K562 (cell line): ENCODE measurements around the gene ARMC8. TPM values are rescaled to one million over a fixed set of nuclear protein-coding genes. Genes with fewer than 3 reads are reported as not detected.

Experiments used
- BHLHE40 ChIP-seq: IDR thresholded peaks from 2 replicates; pipeline ENCODE4 v1.6.1; 2011; ENCODE audit warnings: low read length, improper control_type of control experiment
- CCAR2 ChIP-seq: fragments of 200-400 bp; formaldehyde crosslinking; IDR thresholded peaks from 2 replicates; pipeline ENCODE4 v1.6.1; 2017; ENCODE audit warnings: mild to moderate bottlenecking, low read depth, low read length
- DNMT1 ChIP-seq: fragments of 450-650 bp; IDR thresholded peaks from 2 replicates; pipeline ENCODE4 v1.6.1; 2016; ENCODE audit warnings: antibody characterized with exemption, mild to moderate bottlenecking
- GTF2E2 ChIP-seq: fragments of 200-800 bp; sonication (Bioruptor generic); IDR thresholded peaks from 2 replicates; pipeline ENCODE4 v1.6.1; 2016; ENCODE audit warnings: missing genetic modification characterization, missing compliant biosample characterization
- HNRNPL ChIP-seq: fragments of 200-400 bp; formaldehyde crosslinking; IDR thresholded peaks from 2 replicates; pipeline ENCODE4 v1.6.1; 2017; ENCODE audit warnings: low read depth, mild to moderate bottlenecking, low read length
- KHSRP ChIP-seq: fragments of 450-650 bp; IDR thresholded peaks from 2 replicates; pipeline ENCODE4 v1.6.1; 2017
- LCOR ChIP-seq: sonication (generic); formaldehyde crosslinking; IDR thresholded peaks from 2 replicates; pipeline ENCODE4 v1.8.0; 2022; ENCODE audit warnings: mild to moderate bottlenecking, missing genetic modification reagents
- MEF2A ChIP-seq: IDR thresholded peaks from 2 replicates; pipeline ENCODE4 v1.6.1; 2011; ENCODE audit warnings: low read depth, mild to moderate bottlenecking, low read length, moderate library complexity; ENCODE audit not compliant: control insufficient read depth
- NFXL1 ChIP-seq: fragments of 450-650 bp; formaldehyde crosslinking; IDR thresholded peaks from 2 replicates; pipeline ENCODE4 v1.4.0; 2021; ENCODE audit warnings: mild to moderate bottlenecking
- NR4A1 ChIP-seq, 2 experiments: fragments of 250-450 bp in 1 of 2; fragments of 450-650 bp in 1 of 2; sonication (Bioruptor Pico) in 1 of 2; IDR thresholded peaks; 2 replicates each; pipeline versions ENCODE4 v1.4.0 to v1.6.1; 2016 to 2020; ENCODE audit warnings: mild to moderate bottlenecking in 2 of 2, missing compliant biosample characterization in 1 of 2, missing genetic modification characterization in 1 of 2, moderate library complexity in 1 of 2
- PTRF ChIP-seq: fragments of 450-650 bp; IDR thresholded peaks from 2 replicates; pipeline ENCODE4 v1.6.1; 2016; ENCODE audit warnings: mild to moderate bottlenecking, missing genetic modification characterization, missing compliant biosample characterization
- STAT5A ChIP-seq: IDR thresholded peaks from 2 replicates; pipeline ENCODE4 v1.6.1; 2012; ENCODE audit warnings: low read length, inconsistent platforms, borderline replicate concordance
- TFAM ChIP-seq: fragments of 250-450 bp; sonication (Bioruptor Pico); conservative IDR thresholded peaks from 2 replicates; pipeline ENCODE4 v1.5.0; 2021; ENCODE audit warnings: mild to moderate bottlenecking, moderate library complexity
- ZBTB17 ChIP-seq: fragments of 450-650 bp; formaldehyde crosslinking; IDR thresholded peaks from 2 replicates; pipeline ENCODE4 v1.4.0; 2020; ENCODE audit warnings: mild to moderate bottlenecking
- ZFP30 ChIP-seq: fragments of 250-450 bp; sonication (Bioruptor Pico); IDR thresholded peaks from 2 replicates; pipeline ENCODE4 v1.8.0; 2022; ENCODE audit warnings: moderate library complexity, mild to moderate bottlenecking, inconsistent platforms, borderline replicate concordance
- ZNF253 ChIP-seq: fragments of 250-450 bp; sonication (Bioruptor Pico); conservative IDR thresholded peaks from 2 replicates; pipeline ENCODE4 v1.6.1; 2021; ENCODE audit warnings: mild to moderate bottlenecking
- ZNF3 ChIP-seq: fragments of 250-450 bp; sonication (Bioruptor Pico); IDR thresholded peaks from 2 replicates; pipeline ENCODE4 v1.5.0; 2021; ENCODE audit warnings: mild to moderate bottlenecking, moderate library complexity
- ZNF316 ChIP-seq: fragments of 450-650 bp; IDR thresholded peaks from 2 replicates; pipeline ENCODE4 v1.6.1; 2016
- ZNF445 ChIP-seq: fragments of 250-450 bp; sonication (Bioruptor Pico); IDR thresholded peaks from 2 replicates; pipeline ENCODE4 v1.4.0; 2020; ENCODE audit warnings: low read depth, mild to moderate bottlenecking, moderate library complexity
- ZNF717 ChIP-seq: fragments of 250-450 bp; sonication (Bioruptor Pico); IDR thresholded peaks from 2 replicates; pipeline ENCODE4 v1.5.0; 2021
- polyA plus RNA-seq, 8 experiments: library from polyadenylated mRNA; depleted of rRNA in 4 of 8; stranded (reverse) in 5 of 8; unstranded in 3 of 8; fragments of >200 nt; fragmentation: Nextera tagmentation in 2 of 8; fragmentation: Illumina TruSeq in 1 of 8; extraction: Ambion mirVana in 2 of 8; extraction: Trizol in 1 of 8; gene quantifications; 2 replicates each; pipeline versions ENCODE4 v1.2.1 to v1.2.3, GENCODE V29; 2011 to 2014; ENCODE audit warnings: inconsistent platforms in 1 of 8, missing spikeins in 1 of 8
- total RNA-seq, 7 experiments: library from RNA; depleted of rRNA in 6 of 7; stranded (reverse); fragments of >200 nt in 6 of 7; fragmentation: Illumina TruSeq in 2 of 7; extraction: Trizol in 2 of 7; gene quantifications; 2 replicates each; pipeline versions ENCODE4 v1.2.1 to v1.2.3, GENCODE V29; 2011 to 2021; ENCODE audit warnings: low replicate concordance in 1 of 7
- TF ChIP-seq, protein P1 (sequence below): fragments of 250-450 bp; sonication (Bioruptor Pico); IDR thresholded peaks from 2 replicates; pipeline ENCODE4 v1.4.0; 2020; ENCODE audit warnings: mild to moderate bottlenecking, moderate library complexity
- TF ChIP-seq, protein P2 (sequence below): fragments of 250-450 bp; sonication (Bioruptor Pico); IDR thresholded peaks from 2 replicates; pipeline ENCODE4 v1.5.0; 2020; ENCODE audit warnings: mild to moderate bottlenecking
- TF ChIP-seq, protein P3 (sequence below): fragments of 450-650 bp; formaldehyde crosslinking; IDR thresholded peaks from 2 replicates; pipeline ENCODE4 v1.4.0; 2022; ENCODE audit warnings: missing genetic modification characterization

The ARMC8 gene
- total and polyA plus RNA-seq, 9 of the 15 experiments (the other 6 are each of a cell fraction or from before 2014, with no cell fraction given): 22.4 to 76.1 (median 37.3) TPM

DNA sequence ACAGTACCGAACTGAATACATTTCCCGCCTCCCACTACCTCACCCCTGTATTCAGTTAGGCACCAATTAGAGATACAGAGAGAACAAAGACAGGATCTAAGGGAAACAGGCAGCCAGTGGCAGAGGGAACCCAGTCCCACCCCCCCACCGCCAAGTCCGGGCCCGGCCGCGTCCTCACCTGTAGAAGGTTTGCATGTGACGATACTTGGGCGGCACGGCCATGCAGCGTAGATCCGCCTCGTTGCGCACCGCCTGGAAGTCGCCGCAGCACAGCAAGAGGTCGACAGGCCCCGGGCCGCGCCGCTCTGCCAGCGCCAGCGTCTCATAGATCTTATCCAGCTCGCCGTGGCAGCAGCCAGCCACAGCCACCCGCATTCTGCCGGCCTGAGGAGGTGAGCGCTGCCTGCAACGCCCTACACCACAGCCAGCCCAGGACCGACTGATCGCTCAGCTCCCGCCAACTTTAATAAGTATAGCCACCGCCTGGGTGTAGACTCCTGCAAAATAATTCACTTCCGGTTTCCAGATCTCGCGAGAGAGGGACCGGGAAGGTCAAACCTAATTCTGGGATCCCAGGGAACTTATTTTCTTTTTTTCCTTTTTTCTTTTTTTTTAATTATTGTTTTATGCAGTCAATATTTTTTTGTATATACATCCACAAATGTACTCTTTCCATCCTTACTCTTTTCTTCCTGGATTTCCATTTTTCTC, 12.5 kb upstream of the ARMC8 start, which contains the start of gene DBR1 (continued):
- TF ChIP-seq ZBTB17 (no peak), ZFP30 (CRISPR knock-in tag) (no peak), HNRNPL (peak; percentile 59; the same call in 1 of the 2 replicates), KHSRP (no peak), STAT5A (no peak), DNMT1 (no peak), ZNF316 (no peak), MEF2A (no peak), CCAR2 (no peak), PTRF (tag) (no peak), BHLHE40 (no peak), NR4A1 (CRISPR knock-in tag; IDR thresholded peaks at IDR 0.05) (no peak), NR4A1 (tag; IDR thresholded peaks at IDR 0.05) (no peak), ZNF717 (CRISPR knock-in tag) (no peak), LCOR (CRISPR knock-in tag) (0 out of 2 replicates have a peak, but pooled peaks have one; percentile 33), ZNF253 (CRISPR knock-in tag) (no peak), ZNF3 (CRISPR knock-in tag) (no peak), ZNF445 (CRISPR knock-in tag) (no peak), TFAM (no peak), GTF2E2 (no peak), NFXL1 (CRISPR knock-in tag) (no peak)
- TF ChIP-seq, protein P1, sequence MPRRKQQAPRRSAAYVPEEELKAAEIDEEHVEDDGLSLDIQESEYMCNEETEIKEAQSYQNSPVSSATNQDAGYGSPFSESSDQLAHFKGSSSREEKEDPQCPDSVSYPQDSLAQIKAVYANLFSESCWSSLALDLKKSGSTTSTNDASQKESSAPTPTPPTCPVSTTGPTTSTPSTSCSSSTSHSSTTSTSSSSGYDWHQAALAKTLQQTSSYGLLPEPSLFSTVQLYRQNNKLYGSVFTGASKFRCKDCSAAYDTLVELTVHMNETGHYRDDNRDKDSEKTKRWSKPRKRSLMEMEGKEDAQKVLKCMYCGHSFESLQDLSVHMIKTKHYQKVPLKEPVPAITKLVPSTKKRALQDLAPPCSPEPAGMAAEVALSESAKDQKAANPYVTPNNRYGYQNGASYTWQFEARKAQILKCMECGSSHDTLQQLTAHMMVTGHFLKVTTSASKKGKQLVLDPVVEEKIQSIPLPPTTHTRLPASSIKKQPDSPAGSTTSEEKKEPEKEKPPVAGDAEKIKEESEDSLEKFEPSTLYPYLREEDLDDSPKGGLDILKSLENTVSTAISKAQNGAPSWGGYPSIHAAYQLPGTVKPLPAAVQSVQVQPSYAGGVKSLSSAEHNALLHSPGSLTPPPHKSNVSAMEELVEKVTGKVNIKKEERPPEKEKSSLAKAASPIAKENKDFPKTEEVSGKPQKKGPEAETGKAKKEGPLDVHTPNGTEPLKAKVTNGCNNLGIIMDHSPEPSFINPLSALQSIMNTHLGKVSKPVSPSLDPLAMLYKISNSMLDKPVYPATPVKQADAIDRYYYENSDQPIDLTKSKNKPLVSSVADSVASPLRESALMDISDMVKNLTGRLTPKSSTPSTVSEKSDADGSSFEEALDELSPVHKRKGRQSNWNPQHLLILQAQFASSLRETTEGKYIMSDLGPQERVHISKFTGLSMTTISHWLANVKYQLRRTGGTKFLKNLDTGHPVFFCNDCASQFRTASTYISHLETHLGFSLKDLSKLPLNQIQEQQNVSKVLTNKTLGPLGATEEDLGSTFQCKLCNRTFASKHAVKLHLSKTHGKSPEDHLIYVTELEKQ (CRISPR knock-in tag): no peak
- TF ChIP-seq, protein P2, sequence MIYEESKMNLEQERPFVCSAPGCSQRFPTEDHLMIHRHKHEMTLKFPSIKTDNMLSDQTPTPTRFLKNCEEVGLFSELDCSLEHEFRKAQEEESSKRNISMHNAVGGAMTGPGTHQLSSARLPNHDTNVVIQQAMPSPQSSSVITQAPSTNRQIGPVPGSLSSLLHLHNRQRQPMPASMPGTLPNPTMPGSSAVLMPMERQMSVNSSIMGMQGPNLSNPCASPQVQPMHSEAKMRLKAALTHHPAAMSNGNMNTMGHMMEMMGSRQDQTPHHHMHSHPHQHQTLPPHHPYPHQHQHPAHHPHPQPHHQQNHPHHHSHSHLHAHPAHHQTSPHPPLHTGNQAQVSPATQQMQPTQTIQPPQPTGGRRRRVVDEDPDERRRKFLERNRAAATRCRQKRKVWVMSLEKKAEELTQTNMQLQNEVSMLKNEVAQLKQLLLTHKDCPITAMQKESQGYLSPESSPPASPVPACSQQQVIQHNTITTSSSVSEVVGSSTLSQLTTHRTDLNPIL: no peak
- TF ChIP-seq, protein P3, sequence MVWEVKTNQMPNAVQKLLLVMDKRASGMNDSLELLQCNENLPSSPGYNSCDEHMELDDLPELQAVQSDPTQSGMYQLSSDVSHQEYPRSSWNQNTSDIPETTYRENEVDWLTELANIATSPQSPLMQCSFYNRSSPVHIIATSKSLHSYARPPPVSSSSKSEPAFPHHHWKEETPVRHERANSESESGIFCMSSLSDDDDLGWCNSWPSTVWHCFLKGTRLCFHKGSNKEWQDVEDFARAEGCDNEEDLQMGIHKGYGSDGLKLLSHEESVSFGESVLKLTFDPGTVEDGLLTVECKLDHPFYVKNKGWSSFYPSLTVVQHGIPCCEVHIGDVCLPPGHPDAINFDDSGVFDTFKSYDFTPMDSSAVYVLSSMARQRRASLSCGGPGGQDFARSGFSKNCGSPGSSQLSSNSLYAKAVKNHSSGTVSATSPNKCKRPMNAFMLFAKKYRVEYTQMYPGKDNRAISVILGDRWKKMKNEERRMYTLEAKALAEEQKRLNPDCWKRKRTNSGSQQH (CRISPR knock-in tag): no peak
